Stimulated activated naive B cell treated with anti-CD40 and anti-IgM and Interleukin-4, amounts not matched to agents 10 μg/mL and 1 μg/mL and 100 μg/mL, for 72 hours (primary cell): ENCODE measurements around the gene ACVRL1.

Experiments
- ATAC-seq, 2 donors: fragments of 150-1000 bp; cut with Tn5 transposase; replicated peaks; 2 replicates each; pipeline ENCODE4 v1.10.0; 2021; ENCODE audit warnings: moderate library complexity in 1 of 2
- DNase-seq: peaks from one replicate; pipeline ENCODE4 v3.0.0; 2021
- H3K27ac Mint-ChIP-seq: one replicate; pipeline ENCODE4 v1.8.0; 2022; ENCODE audit warnings: mild to moderate bottlenecking, mixed read lengths
- H3K27me3 Mint-ChIP-seq, 2 donors: one replicate each; pipeline ENCODE4 v1.8.0; 2022; ENCODE audit warnings: mixed read lengths in 2 of 2
- H3K36me3 Mint-ChIP-seq, 2 donors: one replicate each; pipeline ENCODE4 v1.8.0; 2022; ENCODE audit warnings: mixed read lengths in 2 of 2, mild to moderate bottlenecking in 1 of 2
- H3K4me1 Mint-ChIP-seq, 2 donors: one replicate each; pipeline ENCODE4 v1.8.0; 2022; ENCODE audit warnings: mixed read lengths in 2 of 2, mild to moderate bottlenecking in 1 of 2
- H3K4me3 Mint-ChIP-seq, 2 donors: one replicate each; pipeline ENCODE4 v1.8.0; 2022; ENCODE audit warnings: mild to moderate bottlenecking in 2 of 2, mixed read lengths in 2 of 2, moderate library complexity in 1 of 2
- H3K9me3 Mint-ChIP-seq, 2 donors: one replicate each; pipeline ENCODE4 v1.8.0; 2022; ENCODE audit warnings: mixed read lengths in 2 of 2, mild to moderate bottlenecking in 1 of 2

ACVRL1 gene

DNA sequence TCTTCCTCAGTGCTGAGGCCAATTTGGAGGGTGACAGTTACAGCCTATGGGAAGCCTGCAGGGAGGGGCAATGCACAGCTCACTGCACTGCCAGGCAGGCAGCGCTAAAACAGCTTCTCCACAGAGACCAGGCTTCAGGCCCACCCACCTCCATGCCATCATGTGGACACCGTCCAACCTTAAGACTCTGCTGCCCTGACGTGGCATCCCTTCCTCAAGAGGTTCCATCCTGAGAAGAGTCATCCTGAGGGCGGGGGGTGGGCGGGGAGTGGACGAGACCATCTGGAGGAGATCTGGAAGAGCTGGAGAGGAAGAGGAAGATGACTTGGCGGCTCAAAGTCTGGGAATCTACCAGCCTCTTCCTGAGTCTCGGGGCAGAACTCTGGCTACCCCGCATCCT lies 8.4 kb upstream of the ACVRL1 start:
- Mint-ChIP-seq H3K4me1 (no peaks in the 10 kb centered on the region), H3K36me3 (no peaks in the 10 kb centered on the region), H3K27me3 (peaks cover 26 to 36% of the 10 kb centered on the region in 2 donors), H3K9me3 (no peaks in the 10 kb centered on the region), H3K4me3 (no peak overlapping the region), H3K27ac (no peak overlapping the region)
- DNase-seq (no peak), ATAC-seq (no peak)

DNA sequence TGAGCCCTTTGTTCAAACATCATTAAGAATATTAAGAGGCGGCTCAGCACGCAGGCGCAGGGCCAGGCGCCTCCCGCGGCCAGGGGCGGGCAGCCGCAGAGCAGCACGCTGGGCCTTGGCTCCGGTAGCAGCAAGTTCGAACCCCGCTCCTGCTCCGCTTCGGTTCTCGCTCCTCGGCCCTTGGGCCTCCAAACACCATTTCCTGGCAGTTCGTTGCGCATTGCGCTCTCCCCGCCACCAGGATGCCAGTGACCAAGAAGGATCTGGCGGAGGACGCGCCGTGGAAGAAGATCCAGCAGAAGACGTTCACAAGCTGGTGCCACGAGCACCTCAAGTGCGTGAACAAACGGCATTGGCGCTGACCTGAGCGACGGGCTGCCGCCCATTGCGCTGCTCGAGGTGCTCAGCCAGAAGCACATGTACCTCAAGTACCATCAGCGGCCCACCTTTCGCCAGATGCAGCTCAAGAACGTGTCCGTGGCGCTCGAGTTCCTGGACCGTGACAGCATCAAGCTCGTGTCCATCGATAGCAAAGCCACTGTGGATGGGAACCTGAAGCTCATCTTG lies 6.9 kb upstream of the ACVRL1 start:
- Mint-ChIP-seq H3K36me3 (no peaks in the 10 kb centered on the region), H3K27ac (no peak overlapping the region), H3K27me3 (peaks cover 25 to 40% of the 10 kb centered on the region in 2 donors), H3K9me3 (no peaks in the 10 kb centered on the region), H3K4me3 (no peak overlapping the region), H3K4me1 (no peaks in the 10 kb centered on the region)
- no peak for DNase-seq
- ATAC-seq = no peak

DNA sequence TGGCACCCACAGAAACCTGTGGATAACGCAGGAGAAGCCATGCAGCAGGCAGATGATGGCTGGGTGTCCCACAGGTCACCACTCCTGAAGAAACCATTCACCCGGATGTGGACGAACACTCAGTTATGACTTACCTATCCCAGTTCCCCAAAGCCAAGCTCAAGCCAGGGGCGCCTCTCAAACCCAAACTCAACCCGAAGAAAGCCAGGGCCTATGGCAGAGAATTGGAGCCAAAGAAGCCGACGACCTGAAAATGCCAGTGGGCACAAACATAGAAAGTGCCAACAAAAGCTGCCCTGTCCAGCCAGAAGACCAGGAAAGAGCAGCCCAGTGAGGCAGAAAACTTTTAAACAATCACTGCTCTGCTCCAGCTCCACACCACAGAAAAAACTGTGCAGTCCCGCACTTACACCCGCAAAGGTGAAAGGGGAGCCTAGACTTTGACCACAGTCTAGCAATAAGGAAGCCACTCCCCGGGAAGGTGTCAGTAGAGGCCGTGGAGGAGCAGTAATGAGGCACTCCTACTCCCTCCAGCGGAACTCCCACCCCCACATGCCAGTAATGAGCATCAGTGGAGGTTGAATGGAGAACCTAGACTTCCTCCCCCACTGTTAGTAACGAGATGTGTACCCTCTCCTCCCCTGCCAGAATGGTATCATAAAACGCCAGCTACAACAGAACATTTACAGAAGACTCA lies 6.0 kb upstream of the ACVRL1 start:
- DNase-seq (no peak), ATAC-seq (no peak)
- Mint-ChIP-seq H3K36me3 (no peaks in the 10 kb centered on the region), H3K9me3 (no peaks in the 10 kb centered on the region), H3K4me1 (no peaks in the 10 kb centered on the region), H3K27me3 (peaks cover 25 to 39% of the 10 kb centered on the region in 2 donors), H3K27ac (no peak overlapping the region), H3K4me3 (no peak overlapping the region)

DNA sequence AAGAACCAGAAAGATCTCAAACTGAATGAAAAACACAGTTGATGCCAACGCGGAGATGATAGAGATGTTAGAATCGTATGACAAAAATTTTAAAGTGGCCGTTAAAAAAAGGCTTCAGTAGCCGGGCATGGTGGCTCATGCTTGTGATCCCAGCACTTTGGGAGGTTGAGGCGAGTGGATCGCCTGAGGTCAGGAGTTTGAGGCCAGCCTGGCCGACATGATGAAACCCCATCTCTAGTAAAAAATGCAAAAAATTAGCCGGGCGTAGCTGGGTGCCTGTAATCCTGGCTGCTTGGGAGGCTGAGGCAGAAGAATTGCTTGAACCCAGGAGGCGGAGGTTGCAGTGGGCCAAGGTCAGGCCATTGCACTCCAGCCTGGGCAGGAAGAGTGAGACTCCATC lies 5.4 kb upstream of the ACVRL1 start:
- no peaks in the 10 kb centered on the region for H3K9me3 Mint-ChIP-seq
- no peak overlapping the region for H3K27ac Mint-ChIP-seq
- peaks cover 23 to 39% of the 10 kb centered on the region in 2 donors for H3K27me3 Mint-ChIP-seq
- no peaks in the 10 kb centered on the region for H3K4me1 Mint-ChIP-seq
- no peaks in the 10 kb centered on the region for H3K36me3 Mint-ChIP-seq
- DNase-seq = no peak
- H3K4me3 Mint-ChIP-seq = no peak overlapping the region
- ATAC-seq = no peak

DNA sequence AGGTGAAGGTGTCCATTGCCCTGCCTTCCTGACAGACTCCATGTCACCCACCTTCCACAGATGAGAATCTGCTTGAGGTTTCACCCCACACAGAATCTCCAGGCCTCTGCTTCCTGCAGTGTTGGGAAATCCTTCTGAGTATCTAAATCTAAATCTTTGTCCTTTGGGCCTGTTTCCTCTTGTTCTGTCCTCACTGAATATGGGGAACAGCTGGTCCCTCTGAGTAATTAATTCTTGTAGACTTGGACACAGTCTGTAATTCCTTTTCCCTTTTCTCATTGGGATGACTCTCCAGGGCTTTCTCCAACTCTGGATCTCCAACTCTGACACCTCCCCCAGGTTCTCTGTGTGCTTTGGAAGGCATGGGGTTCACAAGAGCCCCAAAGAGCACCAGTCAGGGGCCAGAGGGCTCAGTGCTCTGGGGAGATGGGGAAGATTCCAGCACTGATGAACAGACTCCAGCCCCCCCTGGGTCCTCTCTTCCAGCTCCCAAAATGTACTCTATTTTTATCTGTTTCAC lies 2.3 kb upstream of the ACVRL1 start:
- no peak for DNase-seq
- Mint-ChIP-seq H3K4me1 (peaks cover under 1 to 1% of the 10 kb centered on the region in 2 donors), H3K27ac (no peak overlapping the region), H3K36me3 (no peaks in the 10 kb centered on the region), H3K9me3 (no peaks in the 10 kb centered on the region), H3K27me3 (peaks cover 36 to 51% of the 10 kb centered on the region in 2 donors), H3K4me3 (no peak overlapping the region)
- ATAC-seq = no peak

DNA sequence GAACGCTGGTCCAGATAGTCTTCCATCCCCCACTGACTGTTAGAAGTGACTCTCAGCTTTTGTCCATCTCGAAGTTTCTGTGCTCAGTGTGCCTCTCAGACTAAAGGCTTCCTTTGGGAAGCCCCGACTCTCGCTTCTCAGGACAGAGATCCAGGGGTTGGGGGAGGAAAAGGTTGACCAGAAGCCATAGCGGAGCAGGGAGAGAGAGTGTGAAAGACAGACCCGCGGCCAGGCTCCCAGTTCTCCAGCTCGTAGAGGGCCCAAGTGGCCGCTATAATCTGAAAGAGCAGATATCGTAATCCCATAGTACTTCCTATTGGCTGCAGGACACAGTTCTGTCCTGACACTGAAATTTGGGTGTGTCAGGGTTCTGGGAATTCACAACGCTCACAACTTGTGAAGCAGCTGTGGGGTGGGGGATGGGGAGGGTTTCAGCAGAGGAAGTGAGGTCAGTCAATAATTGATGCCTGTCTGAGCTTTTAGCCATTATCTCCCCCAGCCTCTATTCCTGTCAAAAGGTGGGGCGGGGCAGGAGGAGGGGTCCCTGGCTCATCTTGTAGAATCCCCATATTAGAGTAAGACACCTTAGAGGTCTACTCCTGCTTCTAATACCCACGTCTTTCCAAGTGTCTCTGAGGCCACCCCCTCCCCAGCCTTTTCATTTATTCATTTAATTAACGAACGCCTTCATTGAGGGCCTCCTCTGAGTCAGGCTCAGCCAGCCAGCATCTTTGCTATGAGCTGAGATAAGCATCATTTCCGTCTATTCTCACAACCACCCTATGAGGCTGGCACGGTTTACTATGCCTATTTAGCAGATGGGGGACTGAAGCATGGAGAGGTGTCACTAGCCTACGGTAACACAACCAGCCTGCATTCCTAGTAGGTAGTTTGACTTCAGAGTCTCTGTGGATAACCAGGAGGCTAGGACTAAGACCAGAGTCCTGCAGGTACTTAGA lies 1.6 kb upstream of the ACVRL1 start:
- Mint-ChIP-seq H3K27ac (peak overlapping the region; percentile 27), H3K9me3 (no peaks in the 10 kb centered on the region), H3K36me3 (no peaks in the 10 kb centered on the region), H3K27me3 (peaks cover 43 to 55% of the 10 kb centered on the region in 2 donors), H3K4me1 (peaks cover 4 to 9% of the 10 kb centered on the region in 2 donors), H3K4me3 (no peak overlapping the region)
- ATAC-seq (no peak), DNase-seq (no peak)

DNA sequence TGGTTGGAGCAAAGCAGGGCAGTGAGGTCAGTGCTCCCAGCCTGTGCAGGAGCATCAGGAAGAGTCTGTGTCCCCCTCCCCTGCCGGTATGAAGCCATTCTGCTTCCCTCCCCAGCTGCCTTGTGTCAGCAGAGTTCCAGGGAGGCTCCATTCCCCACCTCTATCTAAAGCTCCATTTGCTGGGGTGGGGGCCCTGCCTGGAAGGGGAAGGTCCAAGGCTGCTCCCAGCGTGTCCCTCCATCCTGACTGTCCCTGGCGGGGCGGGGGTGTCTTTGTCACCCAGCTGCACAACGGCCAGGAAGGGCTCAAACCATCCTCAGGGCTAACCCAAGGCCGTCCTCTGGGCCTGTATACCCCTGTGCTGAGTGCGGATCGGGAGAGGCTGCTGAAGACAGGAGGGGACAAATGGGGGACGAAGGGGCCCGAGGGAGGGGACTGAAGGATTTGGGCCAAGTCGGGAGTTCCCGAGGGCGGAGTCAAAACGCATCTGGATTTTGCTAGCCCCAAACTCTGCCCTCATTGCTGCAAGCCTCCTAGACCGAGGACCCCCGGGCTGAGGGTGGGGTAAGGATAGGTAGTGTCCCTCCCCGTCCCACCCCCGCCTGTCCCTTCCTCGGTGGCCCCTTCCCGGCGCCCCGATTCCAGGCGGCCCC lies 748 bp upstream of the ACVRL1 start:
- no peak for DNase-seq
- Mint-ChIP-seq H3K4me3 (peak overlapping the region in 1 of 2 donors; percentile 39), H3K36me3 (no peaks in the 10 kb centered on the region), H3K4me1 (peaks cover 11 to 17% of the 10 kb centered on the region in 2 donors), H3K27me3 (peaks cover 49 to 60% of the 10 kb centered on the region in 2 donors), H3K9me3 (no peaks in the 10 kb centered on the region), H3K27ac (peak overlapping the region; percentile 27)
- ATAC-seq = no peak

DNA sequence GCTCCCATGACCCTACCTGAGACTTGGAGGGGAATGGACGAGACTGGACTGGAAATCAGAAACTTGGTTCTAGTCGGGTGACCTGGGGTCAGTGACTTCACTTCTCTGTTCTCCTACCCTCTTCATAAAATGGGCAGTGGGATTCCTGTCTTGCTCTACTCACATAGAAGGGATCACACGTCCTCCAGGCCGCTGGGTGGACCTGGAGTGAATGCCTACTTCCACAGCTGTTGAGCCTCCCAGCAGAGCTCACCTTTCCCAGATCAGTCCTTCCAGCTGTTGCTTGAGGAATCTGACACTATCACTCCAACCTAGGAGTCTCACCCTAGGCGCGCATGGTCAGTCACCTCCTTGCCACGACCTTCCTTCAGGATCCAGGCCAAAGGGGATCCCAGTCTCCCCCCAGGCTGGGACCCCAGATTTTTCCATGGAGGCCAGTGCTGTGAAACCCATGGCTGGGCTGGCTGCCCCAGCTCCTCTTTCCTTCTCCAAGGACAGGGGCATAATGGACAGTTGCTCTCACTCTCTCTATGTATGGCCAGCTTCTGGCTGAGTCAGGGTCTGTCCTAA lies 637 bp downstream of the ACVRL1 start:
- H3K4me1 Mint-ChIP-seq = peaks cover 20 to 30% of the 10 kb centered on the region in 2 donors
- ATAC-seq = no peak
- H3K4me3 Mint-ChIP-seq = peak overlapping the region in 1 of 2 donors; percentile 9
- H3K9me3 Mint-ChIP-seq = no peaks in the 10 kb centered on the region
- peaks cover 51 to 69% of the 10 kb centered on the region in 2 donors for H3K27me3 Mint-ChIP-seq
- no peaks in the 10 kb centered on the region for H3K36me3 Mint-ChIP-seq
- no peak for DNase-seq
- no peak overlapping the region for H3K27ac Mint-ChIP-seq

DNA sequence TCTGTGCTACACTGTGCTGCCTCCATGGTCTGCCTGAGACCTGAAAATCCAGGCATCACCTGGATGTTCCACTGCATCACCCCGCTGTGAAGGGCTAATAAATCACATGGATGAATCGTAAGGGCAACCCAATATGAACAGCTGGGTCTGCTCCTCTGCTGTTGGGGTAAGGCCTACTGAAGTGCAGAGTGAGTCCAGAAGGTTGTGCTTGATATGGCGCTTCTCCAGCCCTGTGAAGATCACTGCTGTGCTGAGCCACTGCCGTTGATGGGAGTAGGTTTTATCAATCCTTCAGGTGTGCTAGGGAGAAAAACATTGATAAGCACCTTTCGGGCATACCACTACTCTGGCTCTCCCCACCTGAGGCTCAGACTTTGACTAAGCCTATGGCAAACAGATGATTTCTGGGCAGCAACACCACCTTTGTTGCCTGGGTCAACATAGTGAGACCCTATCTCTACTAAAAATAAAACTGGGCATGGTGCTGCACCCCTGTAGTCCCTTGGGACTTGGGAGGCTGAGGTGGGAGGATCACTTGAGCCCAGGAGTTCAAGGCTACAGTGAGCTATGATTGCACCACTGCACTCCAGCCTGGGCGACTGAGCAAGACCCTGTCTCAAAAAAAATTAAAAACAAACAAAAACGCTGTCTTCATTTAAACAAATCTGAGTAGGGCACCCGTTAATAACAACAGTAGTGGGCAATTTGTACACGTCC lies 1.7 kb downstream of the ACVRL1 start:
- H3K36me3 Mint-ChIP-seq = no peaks in the 10 kb centered on the region
- no peak overlapping the region for H3K4me3 Mint-ChIP-seq
- H3K27me3 Mint-ChIP-seq = peaks cover 58 to 77% of the 10 kb centered on the region in 2 donors
- no peak for ATAC-seq
- no peak overlapping the region for H3K27ac Mint-ChIP-seq
- no peak for DNase-seq
- no peaks in the 10 kb centered on the region for H3K9me3 Mint-ChIP-seq
- H3K4me1 Mint-ChIP-seq = peaks cover 20 to 30% of the 10 kb centered on the region in 2 donors

DNA sequence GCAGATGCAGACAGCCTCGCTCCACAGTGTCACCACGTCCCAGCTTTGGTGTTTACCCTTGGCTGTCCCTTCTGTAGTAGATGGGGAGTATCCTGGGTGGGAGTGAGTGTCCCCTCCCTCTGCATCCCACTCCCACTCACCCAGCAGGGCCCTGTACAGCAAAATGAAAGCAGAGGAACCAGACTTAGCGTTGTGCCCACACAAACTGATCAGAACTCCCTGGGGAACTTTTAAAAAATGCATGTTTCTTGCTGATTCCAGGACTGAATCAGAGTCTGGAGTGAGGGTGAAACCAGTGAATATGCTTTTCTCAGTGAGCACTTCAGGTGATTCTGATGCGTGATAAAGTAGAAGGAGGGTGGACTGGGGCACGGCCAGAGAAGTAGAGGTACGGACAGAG lies 2.9 kb downstream of the ACVRL1 start:
- peaks cover 20 to 30% of the 10 kb centered on the region in 2 donors for H3K4me1 Mint-ChIP-seq
- H3K9me3 Mint-ChIP-seq = no peaks in the 10 kb centered on the region
- H3K36me3 Mint-ChIP-seq = no peaks in the 10 kb centered on the region
- peaks cover 59 to 71% of the 10 kb centered on the region in 2 donors for H3K27me3 Mint-ChIP-seq
- H3K4me3 Mint-ChIP-seq = no peak overlapping the region
- DNase-seq (no peak), ATAC-seq (no peak)
- no peak overlapping the region for H3K27ac Mint-ChIP-seq

DNA sequence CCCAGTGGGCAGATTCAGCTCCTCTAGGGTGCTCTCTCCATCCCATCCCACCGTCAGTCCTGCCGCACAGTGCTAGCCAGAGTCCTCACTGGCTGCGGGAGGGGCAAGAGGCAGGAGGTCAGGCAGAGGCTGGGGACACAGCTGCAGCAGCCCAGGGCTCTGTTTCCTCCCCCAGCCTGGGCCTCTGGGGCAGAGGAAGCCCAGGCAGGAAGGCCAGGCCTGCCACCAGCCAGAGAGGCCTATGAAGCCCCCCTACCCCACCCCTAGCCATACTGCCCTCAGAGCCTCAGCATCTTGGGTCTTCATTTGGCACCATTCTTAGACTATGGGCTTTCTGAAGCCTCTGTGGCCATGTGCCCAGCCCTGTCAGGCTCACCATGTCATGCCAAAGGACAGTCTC lies 3.4 kb downstream of the ACVRL1 start:
- Mint-ChIP-seq H3K4me1 (peaks cover 20 to 30% of the 10 kb centered on the region in 2 donors), H3K36me3 (no peaks in the 10 kb centered on the region), H3K9me3 (no peaks in the 10 kb centered on the region), H3K27ac (no peak overlapping the region), H3K4me3 (no peak overlapping the region), H3K27me3 (peaks cover 57 to 66% of the 10 kb centered on the region in 2 donors)
- peak; percentile 8 to 10 for ATAC-seq
- no peak for DNase-seq

DNA sequence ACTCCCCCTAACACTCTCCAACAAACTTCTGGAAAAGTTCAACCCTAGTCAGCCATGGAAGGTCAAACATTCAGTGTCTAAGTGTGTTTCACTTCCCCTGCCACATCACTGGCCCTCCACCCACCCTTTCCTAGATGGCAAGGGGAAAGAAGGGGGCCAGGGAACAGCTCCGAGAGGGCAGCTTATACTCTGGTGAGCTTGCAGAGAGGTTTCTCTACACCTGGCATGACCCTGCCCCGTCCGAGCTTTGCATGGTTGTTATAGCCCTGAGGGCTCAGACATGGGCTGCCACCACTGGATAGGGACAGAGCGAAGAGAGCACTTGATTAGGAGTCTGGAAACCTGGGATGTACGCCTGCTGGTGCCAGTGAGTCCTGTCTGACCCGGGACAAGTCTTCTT lies 4.0 kb downstream of the ACVRL1 start:
- H3K27me3 Mint-ChIP-seq = peaks cover 56 to 61% of the 10 kb centered on the region in 2 donors
- no peak overlapping the region for H3K4me3 Mint-ChIP-seq
- H3K4me1 Mint-ChIP-seq = peaks cover 20 to 30% of the 10 kb centered on the region in 2 donors
- no peak overlapping the region for H3K27ac Mint-ChIP-seq
- H3K9me3 Mint-ChIP-seq = no peaks in the 10 kb centered on the region
- DNase-seq (no peak), ATAC-seq (peak; percentile 55 to 66)
- H3K36me3 Mint-ChIP-seq = no peaks in the 10 kb centered on the region
